HG02571 (cell line): ENCODE measurements around the gene PNKD.

Source experiments
- ATAC-seq: cut with Tn5 transposase; IDR thresholded peaks from one replicate; pipeline ENCODE4 v1.9.1; 2021; ENCODE audit warnings: mild to moderate bottlenecking, moderate library complexity; ENCODE audit not compliant: unreplicated experiment

Gene PNKD

DNA sequence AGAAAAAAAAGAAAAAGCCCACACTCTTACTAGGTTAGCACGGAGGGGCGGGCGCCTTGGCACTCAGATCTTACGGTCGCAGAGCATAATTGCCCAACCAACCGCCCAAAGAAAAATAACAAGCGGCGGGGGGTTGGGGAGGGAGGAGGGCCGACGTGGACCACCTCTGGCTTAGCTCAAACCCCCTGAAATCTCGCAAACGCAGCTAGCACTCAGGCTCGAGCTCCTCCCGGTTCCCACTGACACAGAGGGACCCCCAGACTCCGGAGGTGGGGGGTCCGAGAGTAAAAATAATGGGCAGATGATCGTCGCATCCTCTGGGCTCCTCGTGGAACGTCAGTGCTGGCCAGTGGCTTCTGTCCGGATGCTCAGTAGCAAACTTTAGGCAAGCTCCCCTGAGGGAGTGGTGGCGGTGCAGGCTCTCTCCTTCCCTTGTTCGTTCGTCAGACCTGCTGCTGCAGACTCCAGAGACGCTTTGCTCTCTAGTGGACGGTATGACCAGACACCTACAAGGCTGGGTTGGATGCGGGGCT lies 98.4 kb downstream of the PNKD start:
- ATAC-seq, result no peak

- no peak for ATAC-seq
Measured at GRCh38 chr2:218369330-218369729, 99.0 kb downstream of the PNKD start.

DNA sequence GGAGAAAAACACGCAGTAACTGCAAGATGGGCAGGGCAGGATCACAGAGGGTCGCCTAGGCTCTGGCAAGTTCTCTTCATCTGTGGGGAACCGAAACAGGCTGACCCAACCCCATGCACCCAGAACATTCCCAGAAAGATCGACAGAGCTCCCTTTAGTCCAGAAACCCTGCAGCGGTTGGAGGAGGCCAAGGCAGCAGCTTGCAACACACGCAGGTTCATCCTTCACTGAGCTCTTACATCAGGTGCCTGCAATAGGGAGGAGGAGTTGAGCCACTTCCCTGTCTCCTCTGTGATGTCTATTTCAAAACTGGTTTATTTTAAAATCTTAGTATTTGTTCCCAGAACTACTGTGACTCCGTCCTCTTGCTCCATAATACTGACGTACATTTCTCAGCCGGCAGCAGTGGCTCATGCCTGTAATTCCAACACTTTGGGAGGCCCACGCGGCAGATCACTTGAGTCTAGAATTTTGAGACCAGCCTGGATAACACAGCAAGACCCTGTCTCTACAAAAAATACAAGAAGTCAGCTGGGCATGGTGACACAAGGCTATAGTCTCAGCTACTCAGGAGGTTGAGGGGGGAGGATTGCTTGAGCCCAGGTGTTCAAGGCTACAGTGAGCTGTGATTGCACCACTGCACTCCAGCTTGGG lies 100.2 kb downstream of the PNKD start:
- ATAC-seq, result no peak

DNA sequence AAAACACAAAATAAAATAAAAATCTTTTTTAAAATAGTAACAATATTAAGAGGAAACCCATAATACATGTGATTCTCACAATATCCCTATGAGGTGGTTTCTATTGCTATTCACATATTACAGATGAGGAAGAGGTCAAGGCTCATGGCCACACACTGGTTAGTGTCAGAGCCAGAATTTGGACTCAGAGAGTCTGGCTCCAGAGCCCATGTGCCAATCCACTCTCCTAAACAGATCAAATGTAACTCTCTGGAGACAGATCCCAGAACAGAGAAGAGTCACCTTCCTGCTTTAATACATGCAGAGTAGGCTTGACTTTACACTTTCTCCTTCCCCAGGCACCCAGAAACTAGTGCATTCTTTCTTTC lies 101.6 kb downstream of the PNKD start:
- ATAC-seq, result no peak

DNA sequence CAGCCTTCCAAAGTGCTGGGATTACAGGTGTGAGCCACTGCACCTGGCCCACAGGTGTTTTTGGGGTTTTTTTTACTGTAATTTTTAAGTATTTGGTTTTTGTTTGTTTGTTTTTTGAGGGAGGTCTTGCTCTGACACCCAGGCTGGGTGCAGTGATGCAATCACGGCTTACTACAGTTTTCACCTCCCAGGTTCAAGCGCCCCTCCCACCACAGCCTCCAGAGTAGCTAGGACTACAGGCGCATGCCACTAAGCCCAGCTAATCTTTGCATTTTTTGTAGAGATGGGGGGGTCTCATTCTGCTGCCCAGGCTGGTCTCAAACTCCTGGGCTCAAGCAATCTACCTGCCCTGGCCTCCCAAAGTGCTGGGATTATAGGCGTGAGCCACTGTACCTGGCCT lies 104.5 kb downstream of the PNKD start:
- ATAC-seq, result no peak

DNA sequence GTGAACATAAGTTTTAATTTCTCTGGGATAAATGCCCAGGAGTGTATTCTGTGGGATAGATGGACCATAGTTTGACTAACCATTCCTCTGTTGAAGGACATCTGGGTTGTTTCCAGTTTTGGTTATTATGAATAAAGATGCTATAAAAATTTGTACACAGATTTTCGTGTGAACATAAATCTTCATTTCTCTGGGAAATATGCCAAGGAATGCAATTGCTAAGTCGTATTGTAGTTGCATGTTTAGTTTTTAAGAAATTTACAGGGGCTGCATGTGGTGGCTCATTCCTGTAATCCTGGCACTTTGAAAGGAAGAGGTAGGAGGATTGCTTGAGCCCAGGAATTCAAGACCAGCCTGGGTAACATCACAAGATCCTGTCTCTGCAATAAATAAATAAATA lies 104.9 kb downstream of the PNKD start:
- ATAC-seq, result no peak

GRCh38 chr2:218378053-218378452 lies 107.7 kb downstream of the PNKD start:
- no peak for ATAC-seq

DNA sequence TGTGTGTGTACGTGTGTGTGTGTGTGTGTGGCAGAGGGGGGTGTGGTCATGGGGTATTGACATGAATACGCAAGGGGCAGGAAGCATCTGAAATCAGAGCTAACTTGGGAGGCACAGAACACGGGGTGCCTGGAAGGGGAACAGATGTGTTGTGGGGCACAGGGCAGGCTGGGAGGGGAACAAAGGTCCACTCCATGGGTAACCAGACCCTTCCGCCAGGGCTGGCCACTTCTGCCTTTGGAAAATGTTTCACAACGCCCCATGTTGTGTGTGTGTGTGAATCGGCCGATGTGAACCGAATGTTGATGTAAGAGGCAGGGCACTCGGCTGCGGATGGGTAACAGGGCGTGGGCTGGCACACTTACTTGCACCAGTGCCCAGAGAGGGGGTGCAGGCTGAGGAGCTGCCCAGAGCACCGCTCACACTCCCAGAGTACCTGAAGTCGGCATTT lies 111.6 kb downstream of the PNKD start, which contains the start of gene SLC11A1:
Gene SLC11A1 (plus strand): TSS at position 358 of the 451 bp plus-strand sequence. CDS start 96 bp downstream, outside the sequence.
- ATAC-seq, result no peak

DNA sequence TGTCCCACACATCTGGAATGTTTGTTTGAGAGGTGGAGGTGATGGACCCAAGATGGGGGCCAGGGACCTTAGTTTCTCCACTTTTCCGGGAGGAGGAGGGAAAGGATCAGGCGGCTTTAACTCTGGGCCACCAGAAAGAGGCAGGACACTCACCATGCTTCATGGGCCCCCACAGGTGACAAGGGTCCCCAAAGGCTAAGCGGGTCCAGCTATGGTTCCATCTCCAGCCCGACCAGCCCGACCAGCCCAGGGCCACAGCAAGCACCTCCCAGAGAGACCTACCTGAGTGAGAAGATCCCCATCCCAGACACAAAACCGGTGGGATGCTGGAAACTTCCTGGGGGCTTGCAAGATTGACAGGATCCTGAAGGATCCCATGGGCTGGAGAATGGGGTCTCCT lies 112.5 kb downstream of the PNKD start:
- no peak for ATAC-seq

- no peak for ATAC-seq
Measured at GRCh38 chr2:218383892-218384519, 113.7 kb downstream of the PNKD start.

DNA sequence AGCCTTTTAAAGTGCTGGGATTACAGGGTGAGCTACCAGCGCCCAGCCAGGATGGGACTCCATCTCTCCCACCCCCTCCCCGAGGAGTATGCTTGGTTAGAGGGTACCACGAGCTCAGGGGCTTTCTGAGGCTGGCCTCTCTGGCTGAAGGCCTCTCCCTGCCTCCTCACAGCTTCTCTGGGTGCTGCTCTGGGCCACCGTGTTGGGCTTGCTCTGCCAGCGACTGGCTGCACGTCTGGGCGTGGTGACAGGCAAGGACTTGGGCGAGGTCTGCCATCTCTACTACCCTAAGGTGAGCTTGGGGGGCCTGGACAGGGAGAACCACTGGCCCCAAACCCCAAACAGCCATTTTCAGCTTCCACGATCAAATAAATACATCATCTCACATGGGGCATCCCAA lies 114.7 kb downstream of the PNKD start:
- no peak for ATAC-seq

- ATAC-seq, result no peak
Measured at GRCh38 chr2:218386505-218387368, 116.4 kb downstream of the PNKD start.

- ATAC-seq, result no peak
Measured at GRCh38 chr2:218387369-218388194, 117.3 kb downstream of the PNKD start.

DNA sequence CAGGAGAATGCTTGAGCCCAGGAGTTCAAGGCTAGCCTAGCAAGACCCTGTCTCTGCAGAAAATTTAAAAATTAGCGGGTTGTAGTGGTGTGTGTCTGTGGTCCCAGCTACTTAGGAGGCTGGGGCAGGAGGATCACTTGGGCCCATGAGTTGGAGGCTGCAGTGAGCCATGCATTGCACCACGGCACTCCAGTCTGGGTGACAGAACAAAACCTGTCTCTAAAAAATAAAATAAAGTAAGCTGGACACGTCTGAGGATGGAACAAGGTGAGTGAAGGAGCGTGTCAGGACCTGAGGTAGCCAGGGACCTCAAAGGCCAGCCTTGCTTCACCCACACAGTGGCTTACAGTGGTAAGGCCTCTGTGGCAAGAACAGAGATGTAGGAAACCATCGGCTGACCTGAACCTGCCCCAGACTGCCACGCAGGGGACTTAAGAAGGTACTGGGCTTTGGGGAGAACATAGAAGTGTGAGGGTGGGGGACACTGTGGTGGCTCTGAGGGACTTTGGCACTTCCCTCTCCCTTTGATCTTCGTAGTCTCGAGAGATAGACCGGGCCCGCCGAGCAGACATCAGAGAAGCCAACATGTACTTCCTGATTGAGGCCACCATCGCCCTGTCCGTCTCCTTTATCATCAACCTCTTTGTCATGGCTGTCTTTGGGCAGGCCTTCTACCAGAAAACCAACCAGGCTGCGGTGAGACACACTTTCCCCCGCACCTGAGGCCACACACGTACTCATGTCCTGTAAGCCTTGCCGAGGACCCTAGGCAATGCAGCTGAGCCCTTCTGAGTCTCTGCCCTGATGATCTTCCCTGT lies 119.2 kb downstream of the PNKD start:
- ATAC-seq, result no peak

DNA sequence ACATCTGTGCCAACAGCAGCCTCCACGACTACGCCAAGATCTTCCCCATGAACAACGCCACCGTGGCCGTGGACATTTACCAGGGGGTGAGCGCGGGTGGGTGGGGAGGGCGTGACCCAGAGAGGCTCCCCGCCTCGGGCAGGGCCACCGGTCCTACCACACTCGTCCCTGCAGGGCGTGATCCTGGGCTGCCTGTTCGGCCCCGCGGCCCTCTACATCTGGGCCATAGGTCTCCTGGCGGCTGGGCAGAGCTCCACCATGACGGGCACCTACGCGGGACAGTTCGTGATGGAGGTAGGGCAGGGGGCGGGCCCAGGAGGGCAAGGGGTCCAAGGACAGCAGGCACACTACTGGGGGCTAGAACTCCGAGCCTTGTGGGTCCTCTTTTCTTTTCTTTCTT lies 120.9 kb downstream of the PNKD start:
- no peak for ATAC-seq

GRCh38 chr2:218392459-218392858 lies 122.1 kb downstream of the PNKD start:
- ATAC-seq, result no peak

- no peak for ATAC-seq
Measured at GRCh38 chr2:218392891-218393462, 122.7 kb downstream of the PNKD start.

GRCh38 chr2:218393750-218394290 lies 123.5 kb downstream of the PNKD start:
- ATAC-seq, result no peak
